OCI-LY3 (cell line): ENCODE results near the gene KIR3DL1.

Experiments
- H2AFZ ChIP-seq: fragments of 200-600, 300-600 bp; shearing (Covaris generic); 2 replicates; pipeline ENCODE4 v1.6.0; 2014; ENCODE audit warnings: antibody characterized with exemption, low read depth, low read length
- H3K27ac ChIP-seq: fragments of 200-600, 300-600 bp; sonication (generic); 2 replicates; pipeline ENCODE4 v1.5.1; 2014; ENCODE audit warnings: mild to moderate bottlenecking, low read length, moderate library complexity, mixed read lengths
- H3K27me3 ChIP-seq: fragments of 200-600, 300-600 bp; sonication (generic); 2 replicates; pipeline ENCODE4 v1.6.1; 2014; ENCODE audit warnings: low read depth, low read length, mixed read lengths
- H3K36me3 ChIP-seq: fragments of 200-600, 300-600 bp; sonication (generic); replicated peaks from 2 replicates; pipeline ENCODE3; 2014; ENCODE audit warnings: low read depth, low read length, mixed read lengths
- H3K4me1 ChIP-seq: fragments of 300-600, 200-600 bp; sonication (generic); 2 replicates; pipeline ENCODE4 v1.6.1; 2014; ENCODE audit warnings: low read length, mixed read lengths
- H3K4me2 ChIP-seq: fragments of 200-600, 300-600 bp; sonication (generic); 2 replicates; pipeline ENCODE4 v1.6.1; 2014; ENCODE audit warnings: low read length, mixed read lengths
- H3K4me3 ChIP-seq: fragments of 300-600, 200-600 bp; sonication (generic); 2 replicates; pipeline ENCODE4 v1.5.1; 2014; ENCODE audit warnings: antibody characterized with exemption, mild to moderate bottlenecking, low read length, moderate library complexity
- H3K79me2 ChIP-seq: fragments of 300-600, 200-600 bp; shearing (Covaris generic); 2 replicates; pipeline ENCODE4 v1.6.1; 2014; ENCODE audit warnings: mild to moderate bottlenecking, low read length, mixed read lengths
- H3K9ac ChIP-seq: fragments of 300-600, 200-600 bp; shearing (Covaris generic); 2 replicates; pipeline ENCODE4 v1.6.0; 2014; ENCODE audit warnings: mild to moderate bottlenecking, low read length, moderate library complexity
- H3K9me3 ChIP-seq: fragments of 200-600, 300-600 bp; shearing (Covaris generic); 2 replicates; pipeline ENCODE4 v1.6.1; 2014; ENCODE audit warnings: low read length, mixed read lengths; ENCODE audit not compliant: insufficient read depth
- H4K20me1 ChIP-seq: fragments of 200-600, 300-600 bp; sonication (generic); 2 replicates; pipeline ENCODE4 v1.6.1; 2016; ENCODE audit warnings: low read length, mixed read lengths; ENCODE audit not compliant: insufficient read depth
- CTCF ChIP-seq: fragments of 200-600, 300-600 bp; sonication (generic); IDR thresholded peaks from 2 replicates; pipeline ENCODE4 v1.5.1; 2014; ENCODE audit warnings: antibody characterized with exemption, low read length, low read depth
- EZH2phosphoT487 ChIP-seq: fragments of 200-600 bp; shearing (Covaris generic); IDR thresholded peaks from 2 replicates; pipeline ENCODE4 v1.6.1; 2018; ENCODE audit warnings: antibody characterized with exemption, mixed run types, low read depth

KIR3DL1 gene

GRCh38 chr19:54792814-54793213 is 23.5 kb upstream of the KIR3DL1 start:
- H3K4me2 ChIP-seq, result peak overlapping the region; percentile 79
- H3K27ac ChIP-seq, result no peak overlapping the region
- peak overlapping the region; percentile 87 for H2AFZ ChIP-seq
- H3K4me1 ChIP-seq, result peaks cover 10% of the 10 kb centered on the region; the same call in 1 of the 2 replicates
- H3K27me3 ChIP-seq, result peaks cover 41% of the 10 kb centered on the region
- no peaks in the 10 kb centered on the region for H3K9me3 ChIP-seq
- H3K79me2 ChIP-seq, result no peaks in the 10 kb centered on the region
- TF ChIP-seq EZH2phosphoT487 (no peak), CTCF (no peak)
- H3K9ac ChIP-seq, result peak overlapping the region; percentile 9; the same call in 1 of the 2 replicates
- H4K20me1 ChIP-seq, result no peaks in the 10 kb centered on the region
- H3K36me3 ChIP-seq, result no peaks in the 10 kb centered on the region
- H3K4me3 ChIP-seq, result peak overlapping the region; percentile 75

GRCh38 chr19:54795758-54796157 is 20.5 kb upstream of the KIR3DL1 start:
- Histone ChIP-seq H4K20me1 (no peaks in the 10 kb centered on the region), H3K27ac (no peak overlapping the region), H3K4me1 (peaks cover 10% of the 10 kb centered on the region; the same call in 1 of the 2 replicates), H3K9me3 (no peaks in the 10 kb centered on the region), H3K4me2 (no peak overlapping the region), H3K4me3 (no peak overlapping the region), H3K36me3 (no peaks in the 10 kb centered on the region), H3K27me3 (peaks cover 61% of the 10 kb centered on the region), H3K9ac (no peak overlapping the region), H3K79me2 (no peaks in the 10 kb centered on the region), H2AFZ (no peak overlapping the region)
- TF ChIP-seq EZH2phosphoT487 (no peak), CTCF (no peak)

- no peaks in the 10 kb centered on the region for H3K4me1 ChIP-seq
- TF ChIP-seq CTCF (no peak), EZH2phosphoT487 (no peak)
- no peaks in the 10 kb centered on the region for H3K79me2 ChIP-seq
- no peak within 1 kb of the TSS for H2AFZ ChIP-seq
- no peaks in the 10 kb centered on the region for H3K9me3 ChIP-seq
- peaks cover 58% of the 10 kb centered on the region for H3K27me3 ChIP-seq
- no peaks in the 10 kb centered on the region for H3K36me3 ChIP-seq
- H3K4me2 ChIP-seq, result no peak within 1 kb of the TSS
- H4K20me1 ChIP-seq, result no peaks in the 10 kb centered on the region
- H3K9ac ChIP-seq, result no peak within 1 kb of the TSS
- H3K27ac ChIP-seq, result no peak within 1 kb of the TSS
- no peak within 1 kb of the TSS for H3K4me3 ChIP-seq
Observed at GRCh38 chr19:54803410-54803809, 12.9 kb upstream of the KIR3DL1 start, which contains the start of gene KIR2DL4. KIR2DL4 (plus strand) TSS chr19:54803610; CDS start chr19:54803652, 42 bp downstream.

GRCh38 chr19:54804101-54804500 is 12.2 kb upstream of the KIR3DL1 start:
- Histone ChIP-seq H3K4me3 (no peak overlapping the region), H2AFZ (no peak overlapping the region), H3K79me2 (no peaks in the 10 kb centered on the region), H3K4me2 (no peak overlapping the region), H3K9ac (no peak overlapping the region), H3K27ac (no peak overlapping the region), H3K4me1 (no peaks in the 10 kb centered on the region), H3K9me3 (no peaks in the 10 kb centered on the region), H3K27me3 (peaks cover 57% of the 10 kb centered on the region), H3K36me3 (no peaks in the 10 kb centered on the region), H4K20me1 (no peaks in the 10 kb centered on the region)
- TF ChIP-seq CTCF, result no peak
- no peak for TF ChIP-seq EZH2phosphoT487
